ENCODE measurements around the gene TMEM214. TPM values are rescaled to one million over a fixed set of nuclear protein-coding genes. Genes with fewer than 3 reads are reported as not detected.

The TMEM214 gene
- total RNA-seq, 1 experiment from 2014 or later: 60.0 TPM

- no peak for DNase-seq (ENCODE audit: low read depth)
Measured at GRCh38 chr2:27039871-27040270, 7.1 kb downstream of the TMEM214 start.

- DNase-seq (ENCODE audit: low read depth): no peak
Measured at GRCh38 chr2:27040282-27040681, 7.5 kb downstream of the TMEM214 start.

GRCh38 chr2:27041752-27042151, 9.0 kb downstream of the TMEM214 start:
- no peak for DNase-seq (ENCODE audit: low read depth)

GRCh38 chr2:27042159-27042661, 9.4 kb downstream of the TMEM214 start:
- DNase-seq (ENCODE audit: low read depth): no peak

GRCh38 chr2:27042985-27043634, 10.3 kb downstream of the TMEM214 start:
- DNase-seq (ENCODE audit: low read depth): peak; percentile 46

- DNase-seq (ENCODE audit: low read depth): no peak
Measured at GRCh38 chr2:27049422-27050280, 16.9 kb downstream of the TMEM214 start.

GRCh38 chr2:27050281-27050995, 17.7 kb downstream of the TMEM214 start:
- peak; percentile 95 for DNase-seq (ENCODE audit: low read depth)

GRCh38 chr2:27050996-27051901, 18.5 kb downstream of the TMEM214 start, which contains the start of gene AGBL5:
TSS of gene AGBL5 (plus strand) at chr2:27051668. CDS start at chr2:27052959, 1,291 bp downstream.
- peak; percentile 88 for DNase-seq (ENCODE audit: low read depth)

- no peak for DNase-seq (ENCODE audit: low read depth)
Measured at GRCh38 chr2:27051902-27052645, 19.3 kb downstream of the TMEM214 start.

GRCh38 chr2:27053321-27053720, 20.6 kb downstream of the TMEM214 start:
- no peak for DNase-seq (ENCODE audit: low read depth)

- no peak for DNase-seq (ENCODE audit: low read depth)
Measured at GRCh38 chr2:27053776-27054175, 21.0 kb downstream of the TMEM214 start.

- no peak for DNase-seq (ENCODE audit: low read depth)
Measured at GRCh38 chr2:27054721-27055120, 22.0 kb downstream of the TMEM214 start.

- DNase-seq (ENCODE audit: low read depth): no peak
Measured at GRCh38 chr2:27057184-27057583, 24.4 kb downstream of the TMEM214 start.

GRCh38 chr2:27058210-27058609, 25.4 kb downstream of the TMEM214 start:
- no peak for DNase-seq (ENCODE audit: low read depth)

GRCh38 chr2:27059141-27059820, 26.5 kb downstream of the TMEM214 start:
- no peak for DNase-seq (ENCODE audit: low read depth)

- no peak for DNase-seq (ENCODE audit: low read depth)
Measured at GRCh38 chr2:27060323-27060722, 27.6 kb downstream of the TMEM214 start.

GRCh38 chr2:27065128-27065527, 32.4 kb downstream of the TMEM214 start:
- DNase-seq (ENCODE audit: low read depth): no peak

GRCh38 chr2:27067385-27067784, 34.6 kb downstream of the TMEM214 start:
- DNase-seq (ENCODE audit: low read depth): no peak

GRCh38 chr2:27069436-27069835, 36.7 kb downstream of the TMEM214 start:
- no peak for DNase-seq (ENCODE audit: low read depth)

Data from LHCN-M2 (cell line).